ENCODE measurements around the gene SLC39A11. TPM values are rescaled to one million over a fixed set of nuclear protein-coding genes. Genes with fewer than 3 reads are reported as not detected.
A peak's percentile ranks its signal among the peaks of the same experiment; 100 is the strongest.

Gene SLC39A11
- total RNA-seq, 1 experiment from 2014 or later = 46.4 TPM

DNA sequence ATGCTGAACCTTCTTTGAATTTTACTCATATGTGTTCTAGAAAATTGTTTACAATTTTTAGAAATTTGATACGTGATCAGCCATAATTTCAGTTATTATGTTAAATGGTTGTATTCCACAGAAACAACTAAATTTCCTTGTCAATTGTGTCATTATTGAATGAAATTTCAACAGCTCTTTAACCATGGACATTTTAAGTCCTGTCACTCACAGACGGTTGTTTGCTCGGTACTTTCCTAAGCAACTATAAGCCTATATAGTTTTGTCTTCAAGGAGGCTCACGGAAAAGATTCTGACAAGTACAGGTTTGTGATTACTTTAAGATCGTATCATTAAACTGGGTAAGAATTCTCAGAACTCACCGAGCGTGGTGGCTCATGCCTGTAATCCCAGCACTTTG is 31.8 kb downstream of the SLC39A11 start:
- no peaks in the 10 kb centered on the region for H3K27me3 ChIP-seq (ENCODE audit: insufficient read depth, low read length)
- no peak overlapping the region for H3K4me3 ChIP-seq (replicated peaks in 1 of 2; ENCODE audit: low read depth in 1 of 2, low read length in 2 of 2)
- peak overlapping the region; percentile 52; the same call in 1 of the 2 replicates for H3K4me2 ChIP-seq (ENCODE audit: low read length)
- CTCF ChIA-PET = no interaction called here
- H3K9me3 ChIP-seq (ENCODE audit: control insufficient read depth in 1 of 2, insufficient read depth in 1 of 2, low read depth in 1 of 2, low read length in 2 of 2) = no peaks in the 10 kb centered on the region
- no peak overlapping the region for H3K9ac ChIP-seq (ENCODE audit: low read length)
- DNase-seq (ENCODE audit: low read depth, low spot score) = no peak
- H3K9me2 ChIP-seq (ENCODE audit: insufficient read depth) = no peaks in the 10 kb centered on the region
- H3K4me1 ChIP-seq (ENCODE audit: control insufficient read depth in 1 of 2, insufficient read depth in 2 of 2, low read length in 2 of 2) = peaks cover 19 to 29% of the 10 kb centered on the region in 2 experiments
- no peak for ATAC-seq
- BruUV-seq (replicated peaks) = no TSS peak
- RAD21 ChIA-PET (ENCODE audit: low non-redundant PET in 1 of 2, low total read pairs in 2 of 2, uncharacterized antibody in 2 of 2, unreplicated experiment in 2 of 2) = no interaction called here
- no peak overlapping the region for H2AFZ ChIP-seq (ENCODE audit: low read depth, low read length, poor library complexity, severe bottlenecking)
- POLR2A ChIA-PET = no interaction called here
- TF ChIP-seq CEBPB (IDR thresholded peaks at IDR 0.05; ENCODE audit: low read depth) (no peak), POLR2AphosphoS5 (IDR thresholded peaks at IDR 0.05; ENCODE audit: low read depth, low read length) (no peak), EZH2phosphoT487 (IDR thresholded peaks at IDR 0.05; ENCODE audit: borderline replicate concordance) (no peak), YY1 (IDR thresholded peaks at IDR 0.05; ENCODE audit: extremely low read depth, insufficient replicate concordance, low read depth, low read length) (no peak), TCF7L2 (IDR thresholded peaks at IDR 0.05; ENCODE audit: borderline replicate concordance, extremely low read depth, insufficient read depth, insufficient read length) (no peak), ZFX (IDR thresholded peaks at IDR 0.05) (no peak), SIN3A (IDR thresholded peaks at IDR 0.05; ENCODE audit: low read depth) (no peak), FOSL1 (IDR thresholded peaks at IDR 0.05; ENCODE audit: low read depth) (no peak), CBX3 (IDR thresholded peaks at IDR 0.05; ENCODE audit: low read depth) (no peak), RAD21 (IDR thresholded peaks at IDR 0.05; ENCODE audit: low read depth) (no peak), POLR2A (IDR thresholded peaks at IDR 0.05; ENCODE audit: borderline replicate concordance, extremely low read depth, insufficient read depth, insufficient read length) (no peak), EGR1 (IDR thresholded peaks at IDR 0.05; ENCODE audit: low read depth) (no peak), ZNF274 (IDR thresholded peaks at IDR 0.05; ENCODE audit: low read depth, low read length) (no peak), JUND (IDR thresholded peaks at IDR 0.05) (no peak), EZH2 (IDR thresholded peaks at IDR 0.05) (no peak)
- TF ChIP-seq, protein P1, sequence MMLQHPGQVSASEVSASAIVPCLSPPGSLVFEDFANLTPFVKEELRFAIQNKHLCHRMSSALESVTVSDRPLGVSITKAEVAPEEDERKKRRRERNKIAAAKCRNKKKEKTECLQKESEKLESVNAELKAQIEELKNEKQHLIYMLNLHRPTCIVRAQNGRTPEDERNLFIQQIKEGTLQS (IDR thresholded peaks at IDR 0.05) = no peak
- TF ChIP-seq, protein P2, sequence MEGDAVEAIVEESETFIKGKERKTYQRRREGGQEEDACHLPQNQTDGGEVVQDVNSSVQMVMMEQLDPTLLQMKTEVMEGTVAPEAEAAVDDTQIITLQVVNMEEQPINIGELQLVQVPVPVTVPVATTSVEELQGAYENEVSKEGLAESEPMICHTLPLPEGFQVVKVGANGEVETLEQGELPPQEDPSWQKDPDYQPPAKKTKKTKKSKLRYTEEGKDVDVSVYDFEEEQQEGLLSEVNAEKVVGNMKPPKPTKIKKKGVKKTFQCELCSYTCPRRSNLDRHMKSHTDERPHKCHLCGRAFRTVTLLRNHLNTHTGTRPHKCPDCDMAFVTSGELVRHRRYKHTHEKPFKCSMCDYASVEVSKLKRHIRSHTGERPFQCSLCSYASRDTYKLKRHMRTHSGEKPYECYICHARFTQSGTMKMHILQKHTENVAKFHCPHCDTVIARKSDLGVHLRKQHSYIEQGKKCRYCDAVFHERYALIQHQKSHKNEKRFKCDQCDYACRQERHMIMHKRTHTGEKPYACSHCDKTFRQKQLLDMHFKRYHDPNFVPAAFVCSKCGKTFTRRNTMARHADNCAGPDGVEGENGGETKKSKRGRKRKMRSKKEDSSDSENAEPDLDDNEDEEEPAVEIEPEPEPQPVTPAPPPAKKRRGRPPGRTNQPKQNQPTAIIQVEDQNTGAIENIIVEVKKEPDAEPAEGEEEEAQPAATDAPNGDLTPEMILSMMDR (IDR thresholded peaks at IDR 0.05 in 2 of 3, conservative IDR thresholded peaks at IDR 0.05 in 1 of 3; ENCODE audit: borderline replicate concordance in 1 of 3, insufficient read depth in 1 of 3, low read depth in 2 of 3, low read length in 2 of 3) = no peak
- TF ChIP-seq, protein P3, sequence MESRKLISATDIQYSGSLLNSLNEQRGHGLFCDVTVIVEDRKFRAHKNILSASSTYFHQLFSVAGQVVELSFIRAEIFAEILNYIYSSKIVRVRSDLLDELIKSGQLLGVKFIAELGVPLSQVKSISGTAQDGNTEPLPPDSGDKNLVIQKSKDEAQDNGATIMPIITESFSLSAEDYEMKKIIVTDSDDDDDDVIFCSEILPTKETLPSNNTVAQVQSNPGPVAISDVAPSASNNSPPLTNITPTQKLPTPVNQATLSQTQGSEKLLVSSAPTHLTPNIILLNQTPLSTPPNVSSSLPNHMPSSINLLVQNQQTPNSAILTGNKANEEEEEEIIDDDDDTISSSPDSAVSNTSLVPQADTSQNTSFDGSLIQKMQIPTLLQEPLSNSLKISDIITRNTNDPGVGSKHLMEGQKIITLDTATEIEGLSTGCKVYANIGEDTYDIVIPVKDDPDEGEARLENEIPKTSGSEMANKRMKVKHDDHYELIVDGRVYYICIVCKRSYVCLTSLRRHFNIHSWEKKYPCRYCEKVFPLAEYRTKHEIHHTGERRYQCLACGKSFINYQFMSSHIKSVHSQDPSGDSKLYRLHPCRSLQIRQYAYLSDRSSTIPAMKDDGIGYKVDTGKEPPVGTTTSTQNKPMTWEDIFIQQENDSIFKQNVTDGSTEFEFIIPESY (IDR thresholded peaks at IDR 0.05; ENCODE audit: extremely low read depth, insufficient replicate concordance, low read length) = no peak
- intact Hi-C loops (cut with micrococcal nuclease) = no loop called here
- no peaks in the 10 kb centered on the region for H4K20me1 ChIP-seq (ENCODE audit: insufficient read depth)
- no peaks in the 10 kb centered on the region for H3K79me2 ChIP-seq (ENCODE audit: insufficient read depth, low read length)
- H3K36me3 ChIP-seq (ENCODE audit: control insufficient read depth in 1 of 2, insufficient read depth in 2 of 2, low read length in 2 of 2) = no peaks in the 10 kb centered on the region
- no peak overlapping the region for H3K27ac ChIP-seq (ENCODE audit: low read depth, low read length)
